B cell (primary cell): ENCODE measurements around the gene OR4N5. TPM values are rescaled to one million over a fixed set of nuclear protein-coding genes. Genes with fewer than 3 reads are reported as not detected.
"Not testable (repeated sequence)": the region's sequence is repeated elsewhere in the genome, so short reads cannot be mapped to it uniquely, and the experiment has no call there.

Source experiments
- ATAC-seq: fragments of 200-7000 bp; cut with Tn5 transposase; one replicate; pipeline ENCODE4 v1.10.0; 2021; ENCODE audit warnings: low read depth, mild to moderate bottlenecking, moderate number of reproducible peaks, moderate library complexity
- CTCF ChIA-PET: fragments of 350-600 bp; sonication (Branson Sonifier 250); formaldehyde crosslinking; loops from one replicate; lab custom pipeline; 2021; ENCODE audit warnings: antibody characterized with exemption, inconsistent platforms; lab: Charles Lee
- POLR2A ChIA-PET: fragments of 350-600 bp; sonication (Branson Sonifier 250); formaldehyde crosslinking; loops from one replicate; lab custom pipeline; 2021; ENCODE audit warnings: antibody characterized with exemption; lab: Charles Lee
- DNase-seq: peaks from one replicate; pipeline ENCODE4 v3.0.0; 2013
- H2AFZ ChIP-seq: 2 replicates; pipeline ENCODE4 v1.6.1; 2012; ENCODE audit warnings: mild to moderate bottlenecking, low read depth, low read length; ENCODE audit not compliant: insufficient read depth, poor library complexity, severe bottlenecking
- H3K27ac ChIP-seq, 2 donors: 1 replicate in 1 of 2; 2 replicates in 1 of 2; pipeline ENCODE4 v1.5.1; 2012 to 2013; ENCODE audit warnings: low read length in 2 of 2, mild to moderate bottlenecking in 2 of 2, moderate library complexity in 1 of 2
- H3K27me3 ChIP-seq, 4 experiments: fragments of 200-600 bp in 1 of 4; sonication (generic) in 1 of 4; replicated peaks in 1 of 4; 1 replicate in 2 of 4; 2 replicates in 2 of 4; pipeline versions ENCODE4 v1.6.1 to v1.7.0; 2013 to 2016; ENCODE audit warnings: low read length in 3 of 4, mild to moderate bottlenecking in 2 of 4, mixed read lengths in 1 of 4, moderate library complexity in 1 of 4; ENCODE audit not compliant: insufficient read depth in 4 of 4, control insufficient read depth in 3 of 4; ENCODE audit errors: control extremely low read depth in 1 of 4
- H3K36me3 ChIP-seq, 2 experiments: replicated peaks in 1 of 2; 1 replicate in 1 of 2; 2 replicates in 1 of 2; pipeline versions ENCODE4 v1.6.1 to v1.7.1; 2013; ENCODE audit warnings: low read length in 1 of 2; ENCODE audit not compliant: insufficient read depth in 2 of 2, control insufficient read depth in 1 of 2; ENCODE audit errors: control extremely low read depth in 1 of 2, extremely low read depth in 1 of 2
- H3K4me1 ChIP-seq, 2 donors: fragments of 200-600 bp in 1 of 2; sonication (generic) in 1 of 2; 1 replicate in 1 of 2; 2 replicates in 1 of 2; pipeline versions ENCODE4 v1.5.1 to v1.6.1; 2013 to 2017; ENCODE audit warnings: low read length in 2 of 2; ENCODE audit not compliant: control insufficient read depth in 2 of 2, insufficient read depth in 2 of 2
- H3K4me2 ChIP-seq: replicated peaks from 2 replicates; pipeline ENCODE3; 2012; ENCODE audit warnings: mild to moderate bottlenecking, low read depth, low read length; ENCODE audit not compliant: poor library complexity, severe bottlenecking
- H3K4me3 ChIP-seq, 5 experiments: fragments of 200-600 bp in 1 of 5; sonication (generic) in 1 of 5; 1 replicate in 3 of 5; 2 replicates in 2 of 5; pipeline versions ENCODE4 v1.5.1 to v1.7.0; 2011 to 2016; ENCODE audit warnings: low read length in 4 of 5, mild to moderate bottlenecking in 4 of 5, low read depth in 2 of 5, control low read depth in 1 of 5, moderate library complexity in 1 of 5; ENCODE audit not compliant: insufficient read depth in 1 of 5; ENCODE audit errors: control extremely low read depth in 1 of 5, extremely low read depth in 1 of 5
- H3K79me2 ChIP-seq: fragments of 200-600 bp; sonication (generic); one replicate; pipeline ENCODE4 v1.6.0; 2016; ENCODE audit warnings: low read length; ENCODE audit not compliant: control insufficient read depth, insufficient read depth
- H3K9ac ChIP-seq: fragments of 200-600 bp; sonication (generic); 2 replicates; pipeline ENCODE4 v1.6.1; 2017; ENCODE audit warnings: mild to moderate bottlenecking, low read length, moderate library complexity
- H3K9me3 ChIP-seq, 3 donors: one replicate each; pipeline versions ENCODE4 v1.6.1 to v1.7.1; 2013; ENCODE audit warnings: low read length in 2 of 3; ENCODE audit not compliant: control insufficient read depth in 2 of 3, insufficient read depth in 1 of 3; ENCODE audit errors: control extremely low read depth in 1 of 3
- H4K20me1 ChIP-seq: 2 replicates; pipeline ENCODE4 v1.6.0; 2012; ENCODE audit warnings: mild to moderate bottlenecking, low read length; ENCODE audit not compliant: insufficient read depth, control insufficient read depth, poor library complexity, severe bottlenecking
- H3K27ac Mint-ChIP-seq: one replicate; pipeline ENCODE4 v1.8.0; 2021; ENCODE audit warnings: mixed read lengths
- H3K27me3 Mint-ChIP-seq: one replicate; pipeline ENCODE4 v1.8.0; 2021; ENCODE audit warnings: mixed read lengths
- H3K4me1 Mint-ChIP-seq: one replicate; pipeline ENCODE4 v1.8.0; 2021; ENCODE audit warnings: mixed read lengths
- H3K4me3 Mint-ChIP-seq: one replicate; pipeline ENCODE4 v1.8.0; 2021; ENCODE audit warnings: mixed read lengths
- H3K9me3 Mint-ChIP-seq: one replicate; pipeline ENCODE4 v1.8.0; 2022; ENCODE audit warnings: mixed read lengths; ENCODE audit not compliant: insufficient read depth
- EZH2 ChIP-seq: IDR thresholded peaks from 2 replicates; pipeline ENCODE4 v1.6.1; 2012; ENCODE audit warnings: borderline replicate concordance, low read depth, mild to moderate bottlenecking, moderate library complexity, low read length; ENCODE audit not compliant: insufficient read depth, poor library complexity, severe bottlenecking
- WGBS: methylation state at CpG from one replicate; pipeline ENCODE4 v1.1.5; 2013; ENCODE audit warnings: missing lambda C conversion rate; ENCODE audit not compliant: insufficient coverage; 5-methylcytosine and 5-hydroxymethylcytosine counted together
- intact Hi-C: fragments of 100-400 bp; cut with micrococcal nuclease; formaldehyde crosslinking; loops from one replicate; pipeline ENCODE4 v1.10.0; 2022
- polyA plus RNA-seq: library from polyadenylated mRNA; depleted of rRNA; stranded (reverse); fragments of >200 nt; gene quantifications from 2 replicates; pipeline ENCODE4 v1.2.3, GENCODE V29; 2012
- total RNA-seq, 2 donors: library from RNA; stranded (reverse); fragments of 120-200 nt in 1 of 2; gene quantifications; 1 replicate in 1 of 2; 2 replicates in 1 of 2; pipeline versions ENCODE4 v1.2.3 to v1.2.4, GENCODE V29; 2013 to 2022
- TF ChIP-seq, protein P1 (sequence below): fragments of 200-600 bp; IDR thresholded peaks from one replicate; pipeline ENCODE4 v1.8.0; 2022; ENCODE audit warnings: antibody characterized with exemption, mild to moderate bottlenecking

OR4N5 gene
- total and polyA plus RNA-seq, 2 donors (not counting 1 experiment from before 2014, with no cell fraction given), result not detected

DNA sequence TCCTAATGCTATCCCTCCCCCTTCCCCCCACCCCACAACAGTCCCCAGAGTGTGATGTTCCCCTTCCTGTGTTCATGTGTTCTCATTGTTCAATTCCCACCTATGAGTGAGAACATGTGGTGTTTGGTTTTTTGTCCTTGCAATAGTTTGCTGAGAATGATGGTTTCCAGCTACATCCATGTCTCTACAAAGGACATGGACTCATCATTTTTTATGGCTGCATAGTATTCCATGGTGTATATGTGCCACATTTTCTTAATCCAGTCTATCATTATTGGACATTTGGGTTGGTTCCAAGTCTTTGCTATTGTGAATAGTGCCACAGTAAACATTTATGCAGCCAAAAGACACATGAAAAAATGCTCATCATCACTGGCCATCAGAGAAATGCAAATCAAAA lies 35.6 kb downstream of the OR4N5 start:
- DNase-seq, intact Hi-C loops, H3K27ac Mint-ChIP-seq, H3K4me1 ChIP-seq, H3K27ac ChIP-seq, H3K4me1 Mint-ChIP-seq, H4K20me1 ChIP-seq, H2AFZ ChIP-seq, CTCF ChIA-PET, POLR2A ChIA-PET, H3K9me3 Mint-ChIP-seq, H3K4me2 ChIP-seq, H3K4me3 Mint-ChIP-seq, H3K36me3 ChIP-seq, H3K9me3 ChIP-seq, H3K27me3 ChIP-seq, H3K9ac ChIP-seq, H3K4me3 ChIP-seq, H3K79me2 ChIP-seq, ATAC-seq: not testable (repeated sequence)
- H3K27me3 Mint-ChIP-seq, result peaks cover 14% of the 10 kb centered on the region

DNA sequence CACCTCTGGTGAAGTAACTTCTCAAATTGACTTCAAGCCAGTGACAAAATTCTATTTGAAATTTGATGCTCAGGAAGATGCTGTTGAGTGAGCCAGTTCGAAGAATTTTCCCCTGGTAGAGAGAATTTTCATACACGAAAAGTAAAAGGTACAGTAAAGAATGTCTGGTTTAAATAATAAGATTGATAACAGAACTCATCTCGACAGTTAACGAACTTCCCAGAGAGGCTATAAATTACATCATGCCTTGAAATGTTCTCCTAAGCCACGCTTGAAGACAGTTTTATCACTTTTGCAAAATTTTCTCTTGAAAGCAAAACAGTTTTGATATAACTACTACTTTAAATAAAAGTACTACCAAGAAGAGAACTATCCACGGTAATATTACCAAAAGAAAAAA lies 37.7 kb downstream of the OR4N5 start:
- no peaks in the 10 kb centered on the region for H3K27me3 ChIP-seq
- H3K9ac ChIP-seq, result no peak overlapping the region
- Mint-ChIP-seq H3K4me1 (peaks cover 2% of the 10 kb centered on the region), H3K27ac (no peak overlapping the region), H3K9me3 (peaks cover 2% of the 10 kb centered on the region), H3K27me3 (peaks cover 11% of the 10 kb centered on the region), H3K4me3 (no peak overlapping the region)
- WGBS, result no CpG with 5 or more reads among the region's 6 CpGs
- POLR2A ChIA-PET, result no interaction called here
- DNase-seq (no peak), ATAC-seq (no peak)
- no peaks in the 10 kb centered on the region for H3K9me3 ChIP-seq
- no peaks in the 10 kb centered on the region for H3K79me2 ChIP-seq
- TF ChIP-seq, protein P1, sequence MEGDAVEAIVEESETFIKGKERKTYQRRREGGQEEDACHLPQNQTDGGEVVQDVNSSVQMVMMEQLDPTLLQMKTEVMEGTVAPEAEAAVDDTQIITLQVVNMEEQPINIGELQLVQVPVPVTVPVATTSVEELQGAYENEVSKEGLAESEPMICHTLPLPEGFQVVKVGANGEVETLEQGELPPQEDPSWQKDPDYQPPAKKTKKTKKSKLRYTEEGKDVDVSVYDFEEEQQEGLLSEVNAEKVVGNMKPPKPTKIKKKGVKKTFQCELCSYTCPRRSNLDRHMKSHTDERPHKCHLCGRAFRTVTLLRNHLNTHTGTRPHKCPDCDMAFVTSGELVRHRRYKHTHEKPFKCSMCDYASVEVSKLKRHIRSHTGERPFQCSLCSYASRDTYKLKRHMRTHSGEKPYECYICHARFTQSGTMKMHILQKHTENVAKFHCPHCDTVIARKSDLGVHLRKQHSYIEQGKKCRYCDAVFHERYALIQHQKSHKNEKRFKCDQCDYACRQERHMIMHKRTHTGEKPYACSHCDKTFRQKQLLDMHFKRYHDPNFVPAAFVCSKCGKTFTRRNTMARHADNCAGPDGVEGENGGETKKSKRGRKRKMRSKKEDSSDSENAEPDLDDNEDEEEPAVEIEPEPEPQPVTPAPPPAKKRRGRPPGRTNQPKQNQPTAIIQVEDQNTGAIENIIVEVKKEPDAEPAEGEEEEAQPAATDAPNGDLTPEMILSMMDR, result no peak
- no peak for TF ChIP-seq EZH2
- no peak overlapping the region for H3K27ac ChIP-seq
- CTCF ChIA-PET, result no interaction called here
- intact Hi-C loops, result no loop called here
- no peak overlapping the region for H3K4me2 ChIP-seq
- no peaks in the 10 kb centered on the region for H3K36me3 ChIP-seq
- H3K4me3 ChIP-seq, result no peak overlapping the region
- H3K4me1 ChIP-seq, result no peaks in the 10 kb centered on the region
- no peak overlapping the region for H2AFZ ChIP-seq
- no peaks in the 10 kb centered on the region for H4K20me1 ChIP-seq
